H9 (cell line): Measurements from ENCODE around the gene CSRP1. TPM values are rescaled to one million over a fixed set of nuclear protein-coding genes. Genes with fewer than 3 reads are reported as not detected.

ENCODE experiments used
- DNase-seq: peaks from one replicate; pipeline ENCODE4 v3.0.0-alpha.2; 2017
- H2AFZ ChIP-seq: one replicate; pipeline ENCODE4 v1.6.1; 2013; ENCODE audit warnings: mild to moderate bottlenecking, low read length, control low read depth, moderate library complexity
- H2AK5ac ChIP-seq: 2 replicates; pipeline ENCODE4 v1.6.1; 2013; ENCODE audit warnings: low read length, control low read depth, mixed read lengths; ENCODE audit not compliant: insufficient read length
- H2BK120ac ChIP-seq: one replicate; pipeline ENCODE4 v1.6.1; 2013; ENCODE audit warnings: low read depth, mild to moderate bottlenecking, low read length, control low read depth, inconsistent platforms; ENCODE audit not compliant: poor library complexity, severe bottlenecking
- H2BK12ac ChIP-seq: 2 replicates; pipeline ENCODE4 v1.6.1; 2013; ENCODE audit warnings: low read length, control low read depth, mixed read lengths, low read depth; ENCODE audit not compliant: insufficient read length
- H2BK15ac ChIP-seq: 2 replicates; pipeline ENCODE4 v1.6.1; 2013; ENCODE audit warnings: low read depth, low read length, control low read depth
- H2BK20ac ChIP-seq: one replicate; pipeline ENCODE4 v1.6.1; 2013; ENCODE audit warnings: low read depth, mild to moderate bottlenecking, low read length, control low read depth, inconsistent platforms; ENCODE audit not compliant: poor library complexity, severe bottlenecking
- H2BK5ac ChIP-seq: 2 replicates; pipeline ENCODE4 v1.6.1; 2013; ENCODE audit warnings: low read length, control low read depth, mixed read lengths; ENCODE audit not compliant: insufficient read length
- H3K14ac ChIP-seq: 2 replicates; pipeline ENCODE4 v1.6.1; 2013; ENCODE audit warnings: low read length, control low read depth; ENCODE audit not compliant: insufficient read depth
- H3K18ac ChIP-seq: 2 replicates; pipeline ENCODE4 v1.6.1; 2013; ENCODE audit warnings: low read depth, mild to moderate bottlenecking, mixed read lengths, low read length, control low read depth; ENCODE audit not compliant: insufficient read length
- H3K23ac ChIP-seq: 2 replicates; pipeline ENCODE4 v1.6.1; 2013; ENCODE audit warnings: low read length, control low read depth, mixed read lengths, low read depth; ENCODE audit not compliant: insufficient read length
- H3K23me2 ChIP-seq: 2 replicates; pipeline ENCODE4 v1.6.1; 2013; ENCODE audit warnings: low read depth, mild to moderate bottlenecking, mixed read lengths, low read length, control low read depth; ENCODE audit not compliant: insufficient read length, poor library complexity, severe bottlenecking
- H3K27ac ChIP-seq: 2 replicates; pipeline ENCODE4 v1.5.1; 2013; ENCODE audit warnings: low read length, control low read depth, mixed read lengths, low read depth; ENCODE audit not compliant: insufficient read length
- H3K27me3 ChIP-seq: 2 replicates; pipeline ENCODE4 v1.6.1; 2013; ENCODE audit warnings: low read length, control low read depth, inconsistent platforms; ENCODE audit not compliant: insufficient read depth
- H3K4ac ChIP-seq: 2 replicates; pipeline ENCODE4 v1.6.1; 2013; ENCODE audit warnings: low read depth, mild to moderate bottlenecking, control low read depth, inconsistent platforms, low read length, moderate library complexity
- H3K4me1 ChIP-seq: 2 replicates; pipeline ENCODE4 v1.6.1; 2013; ENCODE audit warnings: low read length, control low read depth, inconsistent platforms; ENCODE audit not compliant: insufficient read depth
- H3K4me2 ChIP-seq: 2 replicates; pipeline ENCODE4 v1.6.1; 2013; ENCODE audit warnings: low read length, control low read depth, mixed read lengths; ENCODE audit not compliant: insufficient read length, insufficient read depth
- H3K56ac ChIP-seq: 2 replicates; pipeline ENCODE4 v1.6.1; 2013; ENCODE audit warnings: low read depth, mild to moderate bottlenecking, mixed read lengths, low read length, control low read depth; ENCODE audit not compliant: insufficient read length
- H3K79me1 ChIP-seq: 2 replicates; pipeline ENCODE4 v1.6.1; 2013; ENCODE audit warnings: low read depth, mild to moderate bottlenecking, moderate library complexity, low read length, control low read depth, inconsistent platforms; ENCODE audit not compliant: insufficient read depth, poor library complexity, severe bottlenecking
- H3K79me2 ChIP-seq: 2 replicates; pipeline ENCODE4 v1.6.1; 2013; ENCODE audit warnings: low read length, control low read depth, inconsistent platforms; ENCODE audit not compliant: insufficient read depth
- H3K9ac ChIP-seq: 2 replicates; pipeline ENCODE4 v1.6.1; 2013; ENCODE audit warnings: low read length, control low read depth, mixed read lengths; ENCODE audit not compliant: insufficient read length; ENCODE audit errors: extremely low read depth
- H3K9me3 ChIP-seq: one replicate; pipeline ENCODE4 v1.6.1; 2013; ENCODE audit warnings: low read depth, low read length, inconsistent platforms; ENCODE audit not compliant: control insufficient read depth
- H3T11ph ChIP-seq: one replicate; pipeline ENCODE4 v1.6.1; 2013; ENCODE audit warnings: mild to moderate bottlenecking, low read length, control low read depth, inconsistent platforms
- H4K20me1 ChIP-seq: one replicate; pipeline ENCODE4 v1.6.1; 2013; ENCODE audit not compliant: control insufficient read depth, insufficient read length, insufficient read depth
- H4K5ac ChIP-seq: 2 replicates; pipeline ENCODE4 v1.6.1; 2013; ENCODE audit warnings: low read depth, mild to moderate bottlenecking, mixed read lengths, low read length, control low read depth; ENCODE audit not compliant: insufficient read length
- H4K8ac ChIP-seq: replicated peaks from 2 replicates; pipeline ENCODE4 v1.6.1; 2013; ENCODE audit warnings: low read length, control low read depth, mixed read lengths, low read depth; ENCODE audit not compliant: insufficient read length
- H4K91ac ChIP-seq: 2 replicates; pipeline ENCODE4 v1.6.1; 2013; ENCODE audit warnings: low read depth, mild to moderate bottlenecking, moderate library complexity, mixed read lengths, low read length, control low read depth; ENCODE audit not compliant: insufficient read length
- H3K27ac Mint-ChIP-seq, 3 experiments: 2 replicates in 2 of 3; 3 replicates in 1 of 3; pipeline ENCODE4 v1.8.0; 2020 to 2021; ENCODE audit warnings: mixed read lengths in 3 of 3, mild to moderate bottlenecking in 1 of 3, moderate library complexity in 1 of 3
- H3K27me3 Mint-ChIP-seq: 2 replicates; pipeline ENCODE4 v1.8.0; 2021; ENCODE audit warnings: low read depth, mild to moderate bottlenecking, moderate library complexity, mixed read lengths
- H3K36me3 Mint-ChIP-seq, 3 experiments: 2 replicates in 2 of 3; 3 replicates in 1 of 3; pipeline ENCODE4 v1.8.0; 2020 to 2021; ENCODE audit warnings: low read depth in 3 of 3, mixed read lengths in 3 of 3; ENCODE audit not compliant: insufficient read depth in 1 of 3
- H3K4me1 Mint-ChIP-seq, 2 experiments: 2 replicates each; pipeline ENCODE4 v1.8.0; 2020; ENCODE audit warnings: mixed read lengths in 2 of 2
- H3K4me3 Mint-ChIP-seq, 2 experiments: 2 replicates in 1 of 2; 3 replicates in 1 of 2; pipeline ENCODE4 v1.8.0; 2020 to 2021; ENCODE audit warnings: mild to moderate bottlenecking in 2 of 2, mixed read lengths in 2 of 2, moderate library complexity in 1 of 2
- H3K9me3 Mint-ChIP-seq, 2 experiments: 2 replicates in 1 of 2; 3 replicates in 1 of 2; pipeline ENCODE4 v1.8.0; 2020; ENCODE audit warnings: mild to moderate bottlenecking in 2 of 2, mixed read lengths in 2 of 2, moderate library complexity in 1 of 2
- CTCF ChIP-seq: fragments of 200-600 bp; sonication (generic); conservative IDR thresholded peaks from 3 replicates; pipeline ENCODE4 v1.8.0; 2021; ENCODE audit warnings: antibody characterized with exemption, mild to moderate bottlenecking
- WGBS: extraction: QIAGEN DNeasy Blood & Tissue Kit; methylation state at CpG from one replicate; pipeline ENCODE4 v1.1.7; 2013; ENCODE audit warnings: missing lambda C conversion rate, low lambda C conversion rate, mixed read lengths; ENCODE audit not compliant: insufficient read length; ENCODE audit errors: extremely low coverage; 5-methylcytosine and 5-hydroxymethylcytosine counted together
- total RNA-seq: library from RNA; stranded (reverse); gene quantifications from 2 replicates; pipeline ENCODE4 v1.2.1, GENCODE V29; 2021

The CSRP1 gene
- total RNA-seq, 1 experiment from 2014 or later, result 0.44 TPM

GRCh38 chr1:201504799-201505502 is 2.0 kb downstream of the CSRP1 start:
- Histone ChIP-seq H3K27me3 (peaks cover 4% of the 10 kb centered on the region; the same call in 1 of the 2 replicates), H3K56ac (no peak overlapping the region), H2BK12ac (no peak overlapping the region), H2AK5ac (no peak overlapping the region), H3K9ac (no peak overlapping the region), H3K27ac (no peak overlapping the region), H3K4ac (no peak overlapping the region), H4K20me1 (no peaks in the 10 kb centered on the region), H4K8ac (no peak overlapping the region), H3K14ac (no peak overlapping the region), H4K91ac (no peak overlapping the region), H2BK120ac (no peak overlapping the region), H3T11ph (no peak overlapping the region), H2BK20ac (no peak overlapping the region), H3K4me1 (peaks cover 8% of the 10 kb centered on the region), H4K5ac (no peak overlapping the region), H2BK5ac (no peak overlapping the region), H3K23me2 (peaks cover 8% of the 10 kb centered on the region), H3K9me3 (no peaks in the 10 kb centered on the region), H2BK15ac (no peak overlapping the region), H3K23ac (no peak overlapping the region), H2AFZ (no peak overlapping the region), H3K4me2 (no peak overlapping the region), H3K79me1 (no peaks in the 10 kb centered on the region), H3K18ac (peak overlapping the region; percentile 51), H3K79me2 (no peaks in the 10 kb centered on the region)
- TF ChIP-seq CTCF, result no peak
- Mint-ChIP-seq H3K4me3 (no peak overlapping the region), H3K36me3 (no peaks in the 10 kb centered on the region), H3K27ac (peak overlapping the region; percentile 66 to 91 (median 85); a peak in 4 of 7 replicates), H3K27me3 (peaks cover 2% of the 10 kb centered on the region; the same call in 1 of the 2 replicates), H3K9me3 (no peaks in the 10 kb centered on the region), H3K4me1 (peaks cover 41 to 50% of the 10 kb centered on the region in 2 experiments)
- WGBS, result no CpG with 5 or more reads among the region's 9 CpGs
- no peak for DNase-seq
